ENCODE data around the gene PRKG1.

The PRKG1 gene

DNA sequence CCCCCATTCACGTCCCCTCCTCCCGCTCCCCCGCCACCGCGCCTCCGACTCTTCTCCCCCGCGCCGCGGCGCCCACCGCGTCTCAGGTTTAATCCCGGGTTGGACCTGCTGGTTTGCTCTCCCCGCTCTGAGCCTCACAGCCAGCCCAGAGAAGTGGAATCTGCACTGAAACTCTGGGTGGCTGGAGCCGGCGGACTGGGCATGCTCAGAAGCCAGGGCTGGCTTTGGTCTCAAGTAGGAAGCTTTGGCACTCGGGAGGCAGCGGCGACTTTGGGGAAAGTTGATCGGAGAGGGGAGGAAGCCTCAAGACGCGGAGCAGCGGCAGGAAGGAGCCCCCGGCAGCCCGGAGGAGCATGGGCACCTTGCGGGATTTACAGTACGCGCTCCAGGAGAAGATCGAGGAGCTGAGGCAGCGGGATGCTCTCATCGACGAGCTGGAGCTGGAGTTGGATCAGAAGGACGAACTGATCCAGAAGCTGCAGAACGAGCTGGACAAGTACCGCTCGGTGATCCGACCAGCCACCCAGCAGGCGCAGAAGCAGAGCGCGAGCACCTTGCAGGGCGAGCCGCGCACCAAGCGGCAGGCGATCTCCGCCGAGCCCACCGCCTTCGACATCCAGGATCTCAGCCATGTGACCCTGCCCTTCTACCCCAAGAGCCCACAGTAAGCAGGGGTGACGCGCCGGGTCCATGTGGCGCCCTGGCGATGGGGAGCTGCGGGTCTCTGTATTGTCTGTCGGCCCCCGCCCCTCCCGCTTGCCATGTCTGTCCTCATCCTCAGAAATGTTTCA, at the start of gene PRKG1:
Gene PRKG1 (plus strand): TSS at position 250 of the 791 bp plus-strand sequence.
- DNase-seq = no peak

DNA sequence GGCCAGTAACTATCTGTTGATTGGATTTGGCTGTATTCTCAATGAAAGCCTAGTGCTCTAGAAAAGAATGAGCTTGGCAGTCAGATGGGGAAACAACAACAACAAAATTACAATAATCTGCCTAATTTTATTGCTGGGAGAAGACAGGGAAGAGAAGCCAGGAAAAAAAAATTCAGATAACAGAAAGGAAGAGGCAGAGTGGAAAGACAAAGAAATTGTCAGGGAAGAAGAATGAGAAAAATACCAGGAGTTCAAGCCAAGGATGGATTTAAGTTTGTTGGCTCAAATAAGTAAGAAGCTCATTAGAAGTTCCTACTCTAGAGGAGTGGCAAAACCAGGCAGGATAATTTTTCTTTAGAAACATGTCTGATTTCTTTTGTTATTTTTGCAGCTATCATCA, 45.9 kb upstream of the PRKG1 start:
- no peak for DNase-seq

- no peak for DNase-seq
These were observed 45.1 kb upstream of the PRKG1 start for GRCh38 chr10:51029172-51029641.

DNA sequence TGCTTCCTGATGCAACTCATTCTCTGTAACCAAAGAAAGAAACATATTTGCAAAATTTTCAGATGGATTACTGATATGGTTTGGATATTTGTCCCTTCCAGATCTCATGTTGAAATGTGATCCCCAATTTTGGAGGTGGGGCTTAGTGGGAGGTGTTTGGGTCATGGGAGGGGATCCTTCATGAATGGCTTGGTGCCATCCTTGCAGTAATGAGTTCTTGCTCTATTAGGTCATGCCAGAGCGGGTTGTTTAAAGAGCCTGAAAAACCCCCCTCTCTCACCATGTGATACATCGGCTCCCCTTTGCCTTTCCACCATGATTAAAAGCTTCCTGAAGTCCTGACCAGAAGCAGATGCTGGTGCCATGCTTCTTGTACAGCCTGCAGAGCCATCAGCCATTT, 43.8 kb upstream of the PRKG1 start:
- no peak for DNase-seq

GRCh38 chr10:51031950-51032349, 42.3 kb upstream of the PRKG1 start:
- no peak for DNase-seq

- DNase-seq = no peak
These were observed 39.5 kb upstream of the PRKG1 start for GRCh38 chr10:51034769-51035168.

GRCh38 chr10:51035344-51035743, 38.9 kb upstream of the PRKG1 start:
- DNase-seq = no peak

GRCh38 chr10:51045871-51046270, 28.4 kb upstream of the PRKG1 start:
- no peak for DNase-seq

DNA sequence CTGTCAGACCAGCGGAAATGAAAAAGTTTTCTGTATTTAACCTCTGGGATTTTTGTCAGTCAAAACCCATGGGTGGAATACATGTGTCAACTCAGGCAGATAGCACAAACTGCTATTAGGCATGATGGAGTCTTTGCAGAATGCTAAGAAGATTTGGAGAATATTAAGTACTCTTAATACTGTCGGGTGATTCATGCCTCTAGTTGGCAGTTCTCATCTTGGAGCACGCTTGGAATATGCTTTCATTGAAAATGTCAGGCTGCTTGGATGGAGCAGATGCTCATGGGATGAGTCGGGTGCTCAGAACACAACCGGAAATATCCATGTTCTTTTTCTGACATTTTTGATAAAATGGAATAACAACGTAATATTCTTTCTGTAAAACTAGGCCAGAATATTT, 27.6 kb upstream of the PRKG1 start:
- no peak for DNase-seq

- no peak for DNase-seq
These were observed 26.4 kb upstream of the PRKG1 start for GRCh38 chr10:51047857-51048256.

GRCh38 chr10:51048792-51049191, 25.5 kb upstream of the PRKG1 start:
- DNase-seq = no peak

GRCh38 chr10:51052163-51052562, 22.1 kb upstream of the PRKG1 start:
- no peak for DNase-seq

DNA sequence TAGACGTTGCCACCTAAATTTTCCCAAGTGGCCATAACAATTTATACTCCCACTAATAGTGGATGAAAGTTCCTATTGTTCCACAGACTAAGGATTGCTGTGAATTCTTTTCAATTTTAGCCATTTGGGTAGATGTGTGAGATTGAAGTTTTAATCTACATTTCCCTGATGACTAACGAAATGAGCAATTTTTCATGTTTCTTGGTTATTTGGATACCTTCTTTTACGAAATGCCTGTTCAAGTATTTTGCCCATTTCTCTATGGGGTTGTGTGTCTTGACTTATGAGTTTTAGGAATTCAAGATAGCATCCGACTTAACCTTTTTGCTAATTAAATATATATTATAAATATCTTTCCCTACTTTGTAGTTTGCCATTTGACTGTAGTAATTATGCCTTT, 16.4 kb upstream of the PRKG1 start:
- no peak for DNase-seq

GRCh38 chr10:51063166-51063565, 11.1 kb upstream of the PRKG1 start:
- DNase-seq = no peak

GRCh38 chr10:51063659-51064535, 10.4 kb upstream of the PRKG1 start:
- no peak for DNase-seq

DNA sequence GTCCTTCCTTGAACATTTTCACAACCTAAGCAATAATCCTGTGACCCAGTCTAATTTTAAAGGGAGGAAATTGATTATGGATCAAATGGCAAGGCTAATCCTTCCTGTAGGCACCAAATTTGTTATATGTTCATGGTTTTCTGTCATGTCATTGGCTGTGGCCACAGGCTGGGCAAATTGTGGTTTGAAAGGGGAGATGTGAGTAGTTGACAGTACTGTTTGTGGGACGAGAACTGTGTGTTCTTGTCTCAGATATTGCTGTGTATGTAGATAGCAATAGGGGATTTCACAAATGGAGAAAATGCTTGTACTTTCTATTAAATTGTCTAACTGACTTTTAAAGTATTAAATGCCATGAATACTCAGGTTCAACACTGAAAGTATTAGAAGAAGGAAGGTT, 8.1 kb upstream of the PRKG1 start:
- no peak for DNase-seq

- DNase-seq = no peak
These were observed 2.1 kb upstream of the PRKG1 start for GRCh38 chr10:51072210-51072609.

DNA sequence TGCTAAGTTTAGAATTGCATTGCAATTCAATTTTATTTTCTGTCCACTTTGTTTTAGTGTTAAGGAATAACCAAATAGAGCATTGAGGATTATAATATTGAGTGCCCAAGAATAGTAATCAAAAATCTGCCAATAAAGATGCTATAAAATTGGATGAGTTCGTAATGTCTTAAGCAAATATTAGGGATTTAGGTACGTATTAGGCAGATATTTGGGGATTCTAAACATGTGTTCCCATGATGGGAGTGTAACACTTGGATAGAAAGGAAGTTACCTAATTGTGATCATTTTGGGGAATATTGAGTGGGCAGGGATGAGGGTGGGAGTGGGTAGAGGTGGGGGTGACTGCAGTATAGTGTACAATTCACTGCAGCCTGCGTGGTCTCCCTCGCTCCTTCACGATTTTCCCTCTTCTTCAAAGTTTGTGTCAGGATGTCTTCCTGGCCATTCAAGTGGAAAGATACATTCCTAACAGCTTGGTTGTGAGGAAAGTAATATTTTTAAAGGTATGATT, 1.3 kb upstream of the PRKG1 start:
- no peak for DNase-seq

DNA sequence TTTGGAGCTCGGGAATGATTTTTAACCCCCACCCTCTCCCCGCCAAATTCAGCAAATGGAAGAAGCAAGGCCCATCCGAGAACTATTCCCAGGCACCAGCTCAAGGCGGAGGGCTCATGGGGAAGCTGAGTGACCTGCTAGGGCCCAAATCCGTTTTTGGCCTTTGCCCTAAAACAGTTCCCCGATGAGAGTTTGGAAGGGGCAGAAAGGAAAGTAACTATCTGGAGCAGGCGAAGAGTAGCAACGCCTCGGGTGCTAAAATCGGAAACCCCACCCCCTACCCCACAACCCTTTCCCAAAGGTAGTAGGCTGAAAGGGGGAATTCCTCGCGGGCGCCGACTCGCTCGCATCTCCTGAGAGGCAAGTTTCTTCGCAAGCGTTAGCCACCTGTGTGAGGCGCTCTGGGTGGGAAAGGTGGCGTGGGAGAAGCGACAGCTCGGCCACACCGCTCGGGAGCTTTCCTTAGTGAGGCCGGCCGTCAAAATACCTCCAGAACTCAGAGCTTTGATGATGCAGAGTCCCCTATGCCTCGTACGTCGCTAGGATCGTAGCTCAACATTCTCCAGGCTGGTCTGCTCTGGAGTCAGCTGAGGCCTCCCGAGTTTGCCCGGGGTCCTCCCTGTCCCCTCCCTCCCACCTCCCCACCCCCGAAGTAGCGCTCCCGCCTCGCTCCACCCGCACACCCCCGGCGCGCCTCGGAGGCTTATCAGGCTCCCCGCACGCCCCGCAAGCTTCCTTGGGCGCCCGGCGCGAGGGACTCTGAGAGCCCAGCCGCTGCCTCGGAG, 642 bp upstream of the PRKG1 start:
- no peak for DNase-seq

DNA sequence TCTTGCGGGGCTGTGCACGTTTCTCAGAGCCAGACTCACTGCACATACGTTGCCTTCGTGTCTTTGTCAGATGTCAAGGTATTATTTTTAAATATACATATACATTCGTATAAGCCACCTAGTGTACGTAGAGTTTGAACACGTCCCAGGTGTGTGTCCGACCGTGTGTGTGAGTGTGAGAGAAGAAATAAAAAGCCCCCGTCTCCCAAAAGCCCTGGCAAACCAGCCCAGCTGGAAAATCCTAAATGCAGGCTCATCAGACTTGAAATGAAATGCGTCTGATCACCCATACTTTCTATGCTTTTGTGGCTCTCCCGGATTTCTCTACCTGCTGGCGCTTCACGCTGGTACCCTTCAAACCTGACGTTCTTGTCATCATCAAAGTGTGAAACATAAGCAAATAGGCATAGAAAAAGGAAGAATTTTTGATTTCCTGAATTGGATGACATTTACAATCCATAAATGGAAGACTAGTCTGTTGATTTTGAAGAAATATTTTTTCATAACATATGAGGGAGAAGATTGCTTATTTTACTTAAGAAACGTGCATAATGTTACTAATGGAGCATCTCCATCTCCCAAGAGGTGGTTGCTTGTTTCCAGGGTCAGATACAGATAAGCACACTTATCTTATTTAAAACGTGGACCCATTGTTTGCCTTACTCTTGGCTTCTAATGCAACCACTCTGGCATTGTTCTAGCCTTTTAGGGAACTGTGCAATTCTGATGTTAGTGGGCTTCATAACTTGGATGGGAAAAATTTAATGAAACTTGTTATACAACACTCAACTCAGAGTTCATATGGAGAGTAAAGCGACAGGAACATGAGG, 971 bp downstream of the PRKG1 start:
- no peak for DNase-seq

DNA sequence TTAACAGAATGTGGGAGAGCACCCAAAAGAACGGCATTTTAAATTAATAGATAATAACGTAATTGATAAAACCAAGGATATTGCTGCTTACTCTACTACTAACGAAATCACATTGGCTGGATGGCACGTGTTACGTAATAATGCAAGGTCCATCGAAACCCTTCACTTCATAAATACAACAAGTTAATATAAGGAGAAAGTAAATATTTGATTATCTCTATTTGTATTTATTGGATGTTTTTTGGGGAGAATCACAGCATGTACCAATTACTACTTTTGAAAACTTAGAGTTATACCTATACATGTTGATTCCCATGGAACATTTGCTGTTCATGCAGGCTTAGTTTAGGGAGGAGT, 1.6 kb downstream of the PRKG1 start:
- no peak for DNase-seq

- no peak for DNase-seq
These were observed 2.1 kb downstream of the PRKG1 start for GRCh38 chr10:51076299-51076841.

All from activated naive CD4-positive, alpha-beta T cell treated with Interleukin-2 at 50 U/mL for 16 hours (primary cell).